ENCODE data around the gene HEATR5A.

DNA sequence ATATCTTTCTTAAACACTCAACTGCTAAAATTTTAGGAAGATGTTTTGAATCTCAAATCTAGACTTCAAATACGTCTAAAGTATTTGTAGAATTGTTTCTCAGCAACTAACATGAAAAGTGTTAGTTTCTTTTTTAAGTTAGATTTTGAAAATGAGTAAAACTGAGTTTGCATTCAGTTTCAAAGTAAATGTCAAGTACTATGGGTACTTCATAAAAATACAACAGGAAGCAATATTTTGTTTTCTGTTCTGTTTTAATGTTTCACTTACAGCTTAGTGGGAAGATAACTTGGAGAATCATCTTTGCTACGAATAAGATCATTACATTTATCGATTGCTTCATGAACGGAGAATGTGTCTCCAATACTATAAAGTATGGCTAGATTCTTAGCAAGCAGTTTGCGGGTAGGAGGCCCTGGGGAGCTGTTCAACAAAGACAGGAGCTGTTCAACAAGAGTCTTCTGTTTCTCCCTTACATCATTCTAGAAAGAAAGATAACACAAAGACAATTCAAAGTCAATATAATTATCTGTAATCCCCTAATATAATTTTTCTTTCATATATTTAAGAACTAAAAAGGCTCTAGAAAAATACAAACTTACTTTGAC lies 20.2 kb downstream of the HEATR5A start:
- TF ChIP-seq, protein P1, sequence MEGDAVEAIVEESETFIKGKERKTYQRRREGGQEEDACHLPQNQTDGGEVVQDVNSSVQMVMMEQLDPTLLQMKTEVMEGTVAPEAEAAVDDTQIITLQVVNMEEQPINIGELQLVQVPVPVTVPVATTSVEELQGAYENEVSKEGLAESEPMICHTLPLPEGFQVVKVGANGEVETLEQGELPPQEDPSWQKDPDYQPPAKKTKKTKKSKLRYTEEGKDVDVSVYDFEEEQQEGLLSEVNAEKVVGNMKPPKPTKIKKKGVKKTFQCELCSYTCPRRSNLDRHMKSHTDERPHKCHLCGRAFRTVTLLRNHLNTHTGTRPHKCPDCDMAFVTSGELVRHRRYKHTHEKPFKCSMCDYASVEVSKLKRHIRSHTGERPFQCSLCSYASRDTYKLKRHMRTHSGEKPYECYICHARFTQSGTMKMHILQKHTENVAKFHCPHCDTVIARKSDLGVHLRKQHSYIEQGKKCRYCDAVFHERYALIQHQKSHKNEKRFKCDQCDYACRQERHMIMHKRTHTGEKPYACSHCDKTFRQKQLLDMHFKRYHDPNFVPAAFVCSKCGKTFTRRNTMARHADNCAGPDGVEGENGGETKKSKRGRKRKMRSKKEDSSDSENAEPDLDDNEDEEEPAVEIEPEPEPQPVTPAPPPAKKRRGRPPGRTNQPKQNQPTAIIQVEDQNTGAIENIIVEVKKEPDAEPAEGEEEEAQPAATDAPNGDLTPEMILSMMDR (conservative IDR thresholded peaks at IDR 0.05 in 1 of 2, IDR thresholded peaks at IDR 0.05 in 1 of 2; ENCODE audit: low read depth in 1 of 2, low read length in 2 of 2), result no peak
- no peak for TF ChIP-seq EZH2 (IDR thresholded peaks at IDR 0.05; ENCODE audit: low read length, missing control alignments)

Data from fibroblast of lung (primary cell).